Fibroblast of pulmonary artery (primary cell): ENCODE data around the gene RALGAPA2.

Experiments used
- DNase-seq: peaks from one replicate; pipeline ENCODE4 v3.0.0-alpha.2; 2010; ENCODE audit warnings: low read depth
- H3K4me3 ChIP-seq: replicated peaks from 2 replicates; pipeline ENCODE4 v1.5.1; 2011; ENCODE audit warnings: low read depth, mild to moderate bottlenecking, control low read depth, low read length, moderate library complexity
- CTCF ChIP-seq: IDR thresholded peaks from 2 replicates; pipeline ENCODE4 v1.5.1; 2011; ENCODE audit warnings: mild to moderate bottlenecking, control low read depth, low read length, inconsistent platforms; ENCODE audit errors: missing control alignments

The RALGAPA2 gene

GRCh38 chr20:20501128-20501527 lies 211.3 kb downstream of the RALGAPA2 start:
- no peak for TF ChIP-seq CTCF
- DNase-seq = no peak
- H3K4me3 ChIP-seq = no peak overlapping the region

GRCh38 chr20:20500312-20500711 lies 212.1 kb downstream of the RALGAPA2 start:
- TF ChIP-seq CTCF = no peak
- no peak for DNase-seq
- H3K4me3 ChIP-seq = no peak overlapping the region

- no peak for DNase-seq
These were observed 213.0 kb downstream of the RALGAPA2 start for GRCh38 chr20:20499439-20499838.

GRCh38 chr20:20498076-20498861 lies 214.2 kb downstream of the RALGAPA2 start:
- no peak for TF ChIP-seq CTCF
- DNase-seq = peak; percentile 4

More at GRCh38 chr20:20499439-20499838, 213.0 kb downstream of the RALGAPA2 start:
- no peak for TF ChIP-seq CTCF
- no peak overlapping the region for H3K4me3 ChIP-seq

GRCh38 chr20:20497242-20497978 lies 215.0 kb downstream of the RALGAPA2 start:
- no peak overlapping the region for H3K4me3 ChIP-seq
- DNase-seq = no peak
- TF ChIP-seq CTCF = no peak

More at GRCh38 chr20:20498076-20498861, 214.2 kb downstream of the RALGAPA2 start:
- H3K4me3 ChIP-seq = no peak overlapping the region

GRCh38 chr20:20495729-20496503 lies 216.5 kb downstream of the RALGAPA2 start:
- no peak for TF ChIP-seq CTCF

More at GRCh38 chr20:20495729-20496503, 216.5 kb downstream of the RALGAPA2 start:
- no peak for DNase-seq
- no peak overlapping the region for H3K4me3 ChIP-seq
